ENCODE measurements around the gene RNF123. TPM values are rescaled to one million over a fixed set of nuclear protein-coding genes. Genes with fewer than 3 reads are reported as not detected.

The RNF123 gene
- total RNA-seq, 1 experiment from 2014 or later: 40.6 TPM

GRCh38 chr3:49652218-49652902 is 37.0 kb upstream of the RNF123 start:
- H3K79me1 ChIP-seq (ENCODE audit: insufficient read depth, low read depth, low read length, poor library complexity, severe bottlenecking): no peaks in the 10 kb centered on the region
- no peak overlapping the region for H4K5ac ChIP-seq (ENCODE audit: insufficient read length, low read depth, low read length)
- H3K79me2 ChIP-seq (ENCODE audit: insufficient read depth, low read length): no peaks in the 10 kb centered on the region
- Mint-ChIP-seq H3K27me3 (ENCODE audit: low read depth) (no peaks in the 10 kb centered on the region), H3K27ac (0 out of 7 replicates have a peak overlapping the region, but pooled peaks of 1 of the 3 experiments have one; percentile 61), H3K4me1 (no peaks in the 10 kb centered on the region), H3K36me3 (ENCODE audit: insufficient read depth in 1 of 3, low read depth in 3 of 3) (no peaks in the 10 kb centered on the region; a peak in 1 of 7 replicates), H3K9me3 (no peaks in the 10 kb centered on the region), H3K4me3 (no peak overlapping the region)
- no CpG with 5 or more reads among the region's 36 CpGs for WGBS (ENCODE audit: extremely low coverage, insufficient read length, low lambda C conversion rate)
- H4K8ac ChIP-seq (replicated peaks; ENCODE audit: insufficient read length, low read depth, low read length): no peak overlapping the region
- H2AK5ac ChIP-seq (ENCODE audit: insufficient read length, low read length): no peak overlapping the region
- no peak overlapping the region for H3K23ac ChIP-seq (ENCODE audit: insufficient read length, low read depth, low read length)
- no peaks in the 10 kb centered on the region for H3K9me3 ChIP-seq (ENCODE audit: control insufficient read depth, low read depth, low read length)
- H2BK15ac ChIP-seq (ENCODE audit: low read depth, low read length): no peak overlapping the region
- H3K4me2 ChIP-seq (ENCODE audit: insufficient read depth, insufficient read length, low read length): no peak overlapping the region
- H3K23me2 ChIP-seq (ENCODE audit: insufficient read length, low read depth, low read length, poor library complexity, severe bottlenecking): no peaks in the 10 kb centered on the region
- TF ChIP-seq CTCF (conservative IDR thresholded peaks at IDR 0.05): no peak
- no peak overlapping the region for H3K18ac ChIP-seq (ENCODE audit: insufficient read length, low read depth, low read length)
- H3K27ac ChIP-seq (ENCODE audit: insufficient read length, low read depth, low read length): no peak overlapping the region
- no peak overlapping the region for H2BK120ac ChIP-seq (ENCODE audit: low read depth, low read length, poor library complexity, severe bottlenecking)
- no peak overlapping the region for H3K4ac ChIP-seq (ENCODE audit: low read depth, low read length)
- no peak overlapping the region for H2BK5ac ChIP-seq (ENCODE audit: insufficient read length, low read length)
- H2BK12ac ChIP-seq (ENCODE audit: insufficient read length, low read depth, low read length): no peak overlapping the region
- H4K91ac ChIP-seq (ENCODE audit: insufficient read length, low read depth, low read length): no peak overlapping the region
- H3T11ph ChIP-seq (ENCODE audit: low read length): no peak overlapping the region
- DNase-seq: no peak
- no peaks in the 10 kb centered on the region for H4K20me1 ChIP-seq (ENCODE audit: control insufficient read depth, insufficient read depth, insufficient read length)
- no peaks in the 10 kb centered on the region for H3K4me1 ChIP-seq (ENCODE audit: insufficient read depth, low read length)
- no peak overlapping the region for H3K56ac ChIP-seq (ENCODE audit: insufficient read length, low read depth, low read length)
- H2BK20ac ChIP-seq (ENCODE audit: low read depth, low read length, poor library complexity, severe bottlenecking): no peak overlapping the region
- H2AFZ ChIP-seq (ENCODE audit: low read length): no peak overlapping the region
- H3K27me3 ChIP-seq (ENCODE audit: insufficient read depth, low read length): no peaks in the 10 kb centered on the region
- no peak overlapping the region; the same call in 1 of the 2 replicates for H3K14ac ChIP-seq (ENCODE audit: insufficient read depth, low read length)
- H3K9ac ChIP-seq (ENCODE audit: extremely low read depth, insufficient read length, low read length): no peak overlapping the region

All from H9 (cell line).